Ramos (cell line): ENCODE data around the gene PRDM15.

Experiments
- in situ Hi-C: fragments of 300-500 bp; cut with MboI; formaldehyde crosslinking; loops from one replicate; pipeline ENCODE4 v1.14.3; 2022; ENCODE audit warnings: low sequenced_read_pairs; ENCODE audit not compliant: unreplicated experiment

The PRDM15 gene

GRCh38 chr21:41868062-41868710 lies 11.0 kb downstream of the PRDM15 start:
- in situ Hi-C loops = loop anchor here (5.0 to 10.0 kb wide), 2 partner anchors 194 to 247 kb away; no protein-coding TSS in a partner anchor

GRCh38 chr21:41867313-41867712 lies 11.8 kb downstream of the PRDM15 start:
- in situ Hi-C loops = loop anchor here (5.0 to 10.0 kb wide), 2 partner anchors 195 to 247 kb away; no protein-coding TSS in a partner anchor

DNA sequence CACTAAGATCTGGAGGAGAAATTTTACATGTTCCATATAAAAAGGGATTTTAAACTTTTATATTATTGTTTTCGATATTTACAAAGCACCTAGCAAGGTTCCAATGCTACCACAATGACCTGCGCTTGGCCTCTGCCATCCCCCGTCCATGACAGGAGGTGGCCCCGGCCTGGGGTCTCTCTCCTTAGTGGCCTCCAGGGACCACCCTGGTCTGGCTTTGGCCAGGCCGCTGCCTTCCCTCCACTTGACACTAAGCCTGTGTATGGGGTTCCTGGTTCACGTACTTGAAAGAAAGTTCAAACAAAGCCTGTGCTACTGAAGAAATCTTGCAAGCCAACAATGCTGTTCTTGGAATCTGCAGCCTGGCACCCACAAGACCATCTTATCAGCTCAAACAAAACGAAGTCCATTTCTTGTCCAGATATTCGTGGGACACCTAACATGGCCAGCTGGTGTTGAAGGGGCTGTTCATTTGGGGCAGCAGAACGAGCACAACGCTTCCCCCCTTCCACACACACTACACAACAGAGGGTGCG lies 12.8 kb downstream of the PRDM15 start:
- in situ Hi-C loops = loop anchor here (5.0 to 10.0 kb wide), 2 partner anchors 196 to 248 kb away; no protein-coding TSS in a partner anchor

DNA sequence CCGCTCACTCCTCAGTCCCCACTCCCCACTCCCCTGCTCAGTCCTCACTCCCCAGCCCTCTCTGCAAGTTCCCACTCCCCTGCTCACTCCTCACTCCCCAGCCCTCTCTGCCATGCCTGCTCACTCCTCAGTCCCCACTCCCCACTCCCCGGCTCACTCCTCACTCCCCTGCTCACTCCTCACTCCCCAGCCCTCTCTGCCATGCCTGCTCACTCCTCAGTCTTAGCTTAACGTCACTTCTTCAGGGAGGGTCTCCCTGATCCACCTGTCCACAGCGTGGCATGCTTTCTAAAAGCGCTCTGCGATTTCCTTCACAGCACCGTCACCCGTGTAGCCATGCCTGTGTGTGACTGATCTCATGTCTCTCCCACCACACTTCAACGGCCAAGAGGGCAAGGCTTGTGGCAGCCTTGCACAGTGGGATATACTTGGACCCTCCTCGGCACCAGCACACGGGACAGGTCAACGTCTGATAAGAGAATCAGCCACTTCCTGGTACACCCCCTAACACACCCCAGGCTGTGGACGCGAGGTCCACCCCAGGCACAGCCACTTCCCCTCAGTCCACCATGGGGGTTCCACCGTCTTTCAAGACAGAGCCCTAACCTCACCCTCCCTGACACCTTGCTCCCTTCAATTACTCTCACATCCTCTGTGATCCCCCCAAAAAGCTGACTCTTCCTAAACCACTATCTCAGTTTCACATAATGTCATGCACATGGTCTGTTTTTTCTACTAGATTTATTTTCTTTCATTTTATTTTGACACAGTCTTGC lies 14.0 kb downstream of the PRDM15 start:
- in situ Hi-C loops = loop anchor here (5.0 to 10.0 kb wide), 2 partner anchors 197 to 250 kb away; no protein-coding TSS in a partner anchor

DNA sequence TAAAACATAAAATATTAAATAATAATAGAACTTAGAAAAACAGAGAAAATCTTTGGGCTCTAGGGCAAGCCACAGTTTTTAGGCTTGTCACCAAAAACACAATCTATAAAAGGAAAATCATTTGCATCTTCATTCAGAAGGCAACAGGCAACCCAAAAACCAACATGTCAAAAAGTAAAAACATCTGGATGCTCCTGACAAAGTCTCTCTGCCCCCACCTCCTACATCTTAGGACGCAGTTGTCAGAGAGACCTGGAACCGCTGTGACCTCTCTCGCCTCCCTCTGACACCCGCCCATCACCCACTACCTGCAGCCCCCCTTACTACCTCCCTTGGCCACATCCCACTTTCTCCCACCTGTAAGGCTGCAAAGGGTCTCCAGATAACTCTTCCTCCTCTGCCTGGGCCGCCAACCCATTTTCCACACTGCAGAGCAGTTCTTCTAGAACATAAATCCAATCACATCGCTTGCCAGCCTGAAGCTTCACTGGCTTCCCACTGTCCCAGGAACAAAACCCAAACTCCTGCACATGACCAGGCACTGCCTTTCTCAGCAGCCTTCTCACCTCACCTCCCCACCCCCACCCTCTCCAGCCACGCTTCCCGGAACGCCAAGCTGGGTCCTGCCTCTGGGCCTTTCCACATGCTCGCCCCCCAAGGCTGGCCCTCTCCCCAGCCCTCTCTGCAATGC lies 14.7 kb downstream of the PRDM15 start:
- in situ Hi-C loops = loop anchor here (5.0 to 10.0 kb wide), 2 partner anchors 198 to 250 kb away; no protein-coding TSS in a partner anchor

DNA sequence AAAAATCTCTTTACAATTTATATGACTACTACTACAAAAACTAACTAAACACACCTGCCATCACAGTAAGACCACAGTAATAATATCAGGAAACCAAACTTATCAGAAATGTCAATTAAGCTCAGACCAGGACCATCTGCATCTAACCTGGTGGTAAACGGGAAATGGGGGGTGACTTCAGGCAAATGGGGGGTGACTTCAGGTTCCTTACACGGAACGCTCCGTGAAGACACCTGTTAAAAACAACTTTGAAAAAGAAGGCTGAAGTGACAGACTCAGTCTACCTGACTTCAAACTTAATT lies 15.8 kb downstream of the PRDM15 start:
- in situ Hi-C loops = loop anchor here (10.0 kb wide), 1 partner anchor 251 kb away; no protein-coding TSS in a partner anchor

DNA sequence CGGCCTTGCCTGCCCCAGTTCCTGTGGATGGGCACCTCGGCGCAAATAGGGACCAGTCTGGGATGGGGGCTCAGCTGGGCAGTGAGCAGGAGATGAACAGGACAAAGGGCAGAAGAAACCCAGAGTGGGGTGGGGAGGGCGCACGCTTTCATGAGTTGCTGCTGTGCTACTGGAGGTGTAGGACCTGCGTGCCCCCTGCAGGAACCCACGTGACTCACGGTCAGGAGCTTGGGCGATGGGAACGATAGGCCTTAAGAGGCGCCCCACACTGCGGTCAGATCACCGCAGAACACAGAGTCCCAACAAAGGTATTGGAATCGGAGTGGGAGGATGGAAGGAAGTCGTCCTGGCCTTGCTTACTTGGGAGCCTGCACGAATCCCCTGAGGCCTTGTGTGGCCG lies 17.2 kb downstream of the PRDM15 start:
- in situ Hi-C loops = loop anchor here (10.0 kb wide), 1 partner anchor 253 kb away; no protein-coding TSS in a partner anchor

- in situ Hi-C loops = loop anchor here (10.0 kb wide), 1 partner anchor 254 kb away; no protein-coding TSS in a partner anchor
Observed at GRCh38 chr21:41861255-41861654, 17.9 kb downstream of the PRDM15 start.

DNA sequence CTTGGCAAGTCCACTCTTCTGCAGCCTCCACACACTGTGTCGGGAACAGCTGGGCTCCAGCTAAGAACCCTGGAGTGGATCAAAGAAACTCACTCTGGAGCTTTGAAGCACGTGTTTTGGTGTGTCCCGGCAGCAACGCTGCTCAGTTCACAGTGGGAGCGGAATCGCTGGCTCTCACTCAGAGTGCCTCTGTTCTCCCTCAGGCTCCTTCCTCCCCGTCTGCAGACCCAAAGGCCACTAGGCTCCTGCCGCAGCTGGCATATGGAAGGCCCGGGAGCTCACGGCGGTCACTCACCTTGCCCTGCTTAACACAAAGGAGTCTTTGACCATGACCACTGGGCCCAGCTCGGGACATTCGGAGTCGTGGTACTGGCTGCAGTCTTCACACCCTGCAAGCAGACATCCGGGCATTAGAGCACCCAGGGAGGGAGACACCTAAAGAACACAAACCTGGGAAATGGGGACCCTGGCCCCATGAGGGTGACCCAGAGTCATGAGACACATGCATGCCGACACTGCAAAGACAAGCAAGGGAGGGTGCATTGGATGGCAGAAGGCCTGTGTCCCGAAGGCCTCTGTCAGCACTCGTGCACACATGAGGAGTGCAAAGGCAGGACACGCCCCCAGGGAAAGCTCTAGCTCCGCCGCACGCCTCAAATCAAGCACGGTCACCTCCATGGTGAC lies 19.7 kb downstream of the PRDM15 start:
- in situ Hi-C loops = no loop called here

- in situ Hi-C loops = no loop called here
Observed at GRCh38 chr21:41858466-41859296, 20.5 kb downstream of the PRDM15 start.

DNA sequence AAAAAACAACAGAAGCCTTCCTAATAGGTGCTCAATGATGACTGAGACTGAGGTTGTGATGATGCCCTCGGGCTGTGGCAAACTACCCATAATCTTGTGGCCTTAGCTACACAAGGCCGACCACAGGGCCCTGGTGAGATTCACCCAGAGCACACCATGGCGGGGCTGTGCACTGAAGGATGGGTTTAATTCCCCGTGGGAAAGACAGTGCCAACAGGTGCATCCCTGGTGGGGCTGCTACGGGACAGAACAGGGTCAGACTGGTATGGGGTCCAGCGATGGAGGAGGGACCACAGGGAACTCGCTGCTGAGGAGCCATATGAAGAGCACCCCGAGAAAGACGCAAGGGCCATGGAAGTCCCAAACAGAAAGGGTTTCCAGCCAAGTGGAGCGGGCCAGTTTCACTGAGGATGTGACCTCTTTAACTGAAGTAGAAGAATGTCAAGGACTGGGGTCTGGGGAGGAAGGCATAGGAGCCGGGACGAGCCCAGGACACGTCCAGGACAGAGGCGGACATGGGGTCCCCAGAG lies 21.3 kb downstream of the PRDM15 start:
- in situ Hi-C loops = no loop called here

DNA sequence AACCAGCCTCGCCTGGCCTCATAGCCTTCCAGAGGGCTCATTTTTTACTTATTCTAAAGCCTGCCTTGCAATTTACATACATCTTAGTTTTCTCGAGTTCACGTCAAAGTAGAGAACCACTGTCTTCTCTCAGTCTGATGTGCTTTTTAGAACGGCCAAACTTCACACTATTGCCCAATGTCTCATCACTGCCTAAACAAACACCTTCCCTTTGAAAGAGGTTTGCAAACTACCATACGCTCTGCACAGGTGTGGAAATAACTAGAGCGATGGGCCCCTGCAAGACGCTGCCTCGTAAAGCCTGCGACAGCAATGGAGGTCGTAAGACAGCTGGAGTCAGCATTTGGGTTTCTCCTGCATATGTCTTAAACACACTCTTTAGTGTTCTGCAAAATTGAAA lies 22.6 kb downstream of the PRDM15 start:
- in situ Hi-C loops = no loop called here

GRCh38 chr21:41854426-41854995 lies 24.6 kb downstream of the PRDM15 start:
- in situ Hi-C loops = no loop called here

GRCh38 chr21:41852929-41853320 lies 26.2 kb downstream of the PRDM15 start:
- in situ Hi-C loops = no loop called here

DNA sequence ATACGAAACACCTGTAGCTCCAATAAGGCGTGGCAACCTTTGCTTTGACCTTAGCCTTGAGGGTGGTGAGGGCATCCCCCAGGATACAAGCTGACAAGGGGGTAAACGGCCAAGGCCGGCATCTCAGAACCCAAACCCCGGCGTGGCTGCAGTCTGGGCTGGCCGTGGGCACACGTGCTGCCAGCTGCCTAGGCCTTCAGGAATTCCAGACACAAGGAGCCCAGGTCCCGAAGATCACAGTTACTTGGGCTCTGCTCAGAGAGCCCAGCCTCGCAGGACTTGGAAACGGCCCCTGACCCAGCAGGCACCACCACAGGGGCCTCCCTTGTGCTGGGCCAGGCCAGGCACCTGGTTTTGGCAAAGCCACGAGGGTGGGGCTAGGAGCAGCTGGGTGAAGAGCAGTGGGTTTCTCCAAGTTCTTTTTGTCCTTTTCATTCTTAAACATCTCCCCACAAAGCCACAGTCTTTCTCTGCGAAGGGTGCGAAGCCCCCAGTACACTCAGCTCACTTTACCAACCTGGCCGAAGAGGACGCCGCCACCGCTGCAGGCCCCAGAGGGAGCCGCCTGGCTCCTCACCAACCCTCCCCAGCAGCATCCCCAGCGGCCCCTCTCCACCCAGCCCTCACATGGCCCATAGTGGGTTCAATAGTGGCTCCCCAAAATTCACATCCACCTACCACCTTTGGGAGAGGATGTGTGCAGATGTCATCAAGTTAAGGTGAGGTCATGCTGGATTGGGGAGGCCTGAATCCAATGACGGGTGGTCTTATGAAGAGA lies 26.8 kb downstream of the PRDM15 start:
- in situ Hi-C loops = no loop called here

GRCh38 chr21:41851090-41851790 lies 27.9 kb downstream of the PRDM15 start:
- in situ Hi-C loops = no loop called here

GRCh38 chr21:41850085-41850484 lies 29.1 kb downstream of the PRDM15 start:
- in situ Hi-C loops = no loop called here
